HG02970 (cell line): ENCODE results near the gene THSD4.
"Not testable (repeated sequence)": the region's sequence is repeated elsewhere in the genome, so short reads cannot be mapped to it uniquely, and the experiment has no call there.

ENCODE experiments used
- ATAC-seq: cut with Tn5 transposase; IDR thresholded peaks from one replicate; pipeline ENCODE4 v1.9.1; 2021; ENCODE audit warnings: mild to moderate bottlenecking, moderate library complexity, moderate number of reproducible peaks; ENCODE audit not compliant: unreplicated experiment, low FRiP score

THSD4 gene

DNA sequence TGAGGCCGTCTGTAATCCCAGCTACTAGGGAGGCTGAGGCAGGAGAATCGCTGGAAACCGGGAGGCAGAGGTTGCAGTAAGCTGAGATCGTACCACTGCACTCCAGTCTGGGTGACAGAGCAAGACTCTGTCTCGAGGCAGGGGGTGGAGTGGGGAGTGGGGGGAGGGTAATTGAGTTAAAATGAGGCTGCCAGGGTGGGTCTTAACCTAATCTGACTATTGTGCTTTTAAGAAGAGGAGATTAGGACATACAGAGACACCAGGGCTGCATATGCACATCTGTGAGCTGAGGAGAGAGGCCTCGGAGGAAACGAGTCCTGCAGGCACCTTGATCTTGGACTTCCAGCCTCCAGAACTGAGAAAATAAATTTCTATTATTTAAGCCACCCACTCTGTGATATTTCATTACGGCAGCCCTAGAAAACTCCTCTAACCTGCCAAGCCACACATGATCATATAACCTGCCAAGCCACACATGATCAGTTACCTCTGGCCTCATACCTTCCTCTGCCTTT is 197.0 kb downstream of the THSD4 start:
- ATAC-seq, result no peak

DNA sequence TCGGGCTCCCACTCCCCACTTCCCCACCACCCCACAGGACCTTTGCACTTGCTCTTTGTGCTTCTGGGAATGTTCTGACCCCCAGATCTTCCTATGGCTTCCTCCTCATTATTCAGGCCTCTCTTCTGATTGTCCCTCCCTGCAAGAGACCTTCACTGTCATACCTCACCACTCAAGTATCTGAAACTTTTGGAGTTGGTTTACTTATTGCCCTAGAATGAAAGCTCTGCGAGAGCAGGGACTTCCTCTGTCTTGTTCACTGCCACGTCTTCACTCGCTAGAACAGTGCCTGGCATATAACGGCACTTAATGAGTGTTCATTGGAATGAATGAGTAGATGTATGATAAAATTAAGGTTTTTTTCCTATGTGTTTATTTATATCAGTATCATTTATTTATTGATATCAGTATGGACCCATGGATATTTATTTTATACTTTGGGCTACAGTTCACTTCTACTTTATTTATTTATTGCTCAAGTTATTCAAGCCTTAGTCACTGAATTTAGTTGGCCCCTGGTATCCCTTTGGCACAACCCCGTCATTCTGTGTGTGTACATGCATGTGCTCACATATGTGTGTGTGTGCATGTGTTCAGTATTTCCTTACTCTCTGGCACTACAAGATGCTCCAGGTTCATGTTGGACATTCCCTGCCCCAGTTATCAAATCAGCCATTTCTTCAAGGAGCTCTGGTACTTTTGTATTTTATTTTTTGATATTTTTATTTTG is 197.6 kb downstream of the THSD4 start:
- ATAC-seq, result no peak

GRCh38 chr15:71313806-71314205 is 198.5 kb downstream of the THSD4 start:
- no peak for ATAC-seq

GRCh38 chr15:71314956-71315537 is 199.8 kb downstream of the THSD4 start:
- ATAC-seq, result no peak

DNA sequence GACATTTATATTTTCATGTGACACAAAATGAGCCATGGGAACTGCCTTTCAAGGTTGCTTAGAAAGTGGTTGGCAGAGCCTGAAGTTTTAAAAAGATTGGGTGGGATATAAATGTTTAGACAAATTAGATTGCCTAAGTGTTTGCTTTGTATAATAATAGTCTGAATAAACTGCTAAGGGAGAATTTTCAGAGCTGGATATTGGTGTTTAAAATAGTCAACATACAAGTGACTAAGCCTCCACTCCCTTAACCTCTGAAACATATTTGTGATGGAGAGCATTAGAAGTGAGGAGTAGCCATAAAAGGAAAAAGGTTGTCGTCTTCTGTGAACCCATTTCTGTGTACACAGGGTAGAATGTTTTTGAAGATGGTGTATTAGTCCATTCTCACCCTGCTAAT is 201.6 kb downstream of the THSD4 start:
- no peak for ATAC-seq

- ATAC-seq, result not testable (repeated sequence)
Measured at GRCh38 chr15:71319424-71319823, 204.2 kb downstream of the THSD4 start.

- ATAC-seq, result no peak
Measured at GRCh38 chr15:71319935-71320334, 204.7 kb downstream of the THSD4 start.

GRCh38 chr15:71323082-71323481 is 207.8 kb downstream of the THSD4 start:
- ATAC-seq, result no peak

GRCh38 chr15:71323584-71323983 is 208.3 kb downstream of the THSD4 start:
- ATAC-seq, result no peak

- no peak for ATAC-seq
Measured at GRCh38 chr15:71325481-71325880, 210.2 kb downstream of the THSD4 start.

GRCh38 chr15:71328453-71328852 is 213.2 kb downstream of the THSD4 start:
- ATAC-seq, result no peak

DNA sequence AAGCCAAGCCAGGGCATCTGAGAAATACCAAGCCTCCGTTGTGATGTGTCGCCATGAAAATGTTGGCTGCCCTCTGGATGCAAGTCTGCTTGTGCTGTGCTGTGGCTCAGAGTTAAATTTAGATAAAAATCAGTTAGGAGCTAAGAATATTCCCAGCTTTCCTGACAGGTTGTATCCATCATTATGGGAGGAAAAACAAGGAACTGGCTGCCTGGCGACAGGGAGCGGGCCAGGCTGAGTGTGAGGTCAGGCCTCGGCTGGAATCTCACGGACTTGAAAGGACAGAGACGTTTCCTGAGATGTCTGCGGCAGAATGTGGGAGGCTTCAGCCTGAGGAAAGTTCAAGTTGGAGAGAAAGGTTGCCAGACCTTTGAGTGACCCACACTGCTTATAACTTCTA is 213.8 kb downstream of the THSD4 start:
- ATAC-seq, result no peak

- no peak for ATAC-seq
Measured at GRCh38 chr15:71329497-71330260, 214.4 kb downstream of the THSD4 start.

GRCh38 chr15:71330638-71331162 is 215.4 kb downstream of the THSD4 start:
- no peak for ATAC-seq

DNA sequence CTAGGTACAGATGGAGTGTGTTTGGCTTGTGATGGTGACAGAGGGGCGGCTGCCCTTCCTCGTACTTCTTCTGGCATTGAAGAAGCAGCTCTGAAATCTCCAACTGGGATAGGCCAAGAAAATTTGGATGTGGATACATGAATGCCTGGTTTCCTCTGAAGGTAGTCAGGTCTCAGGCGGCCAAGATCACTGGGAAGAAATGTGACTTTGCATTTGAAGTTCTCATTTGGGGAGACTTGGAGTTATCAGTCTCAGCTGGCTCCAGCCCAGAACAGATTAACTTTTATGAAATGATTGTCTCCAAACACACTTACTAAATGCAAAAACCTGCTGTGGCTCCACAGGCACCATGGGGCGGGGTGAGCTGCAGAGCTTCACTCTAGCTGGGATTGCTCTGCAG is 215.9 kb downstream of the THSD4 start:
- no peak for ATAC-seq

- ATAC-seq, result no peak
Measured at GRCh38 chr15:71332431-71333004, 217.2 kb downstream of the THSD4 start.

DNA sequence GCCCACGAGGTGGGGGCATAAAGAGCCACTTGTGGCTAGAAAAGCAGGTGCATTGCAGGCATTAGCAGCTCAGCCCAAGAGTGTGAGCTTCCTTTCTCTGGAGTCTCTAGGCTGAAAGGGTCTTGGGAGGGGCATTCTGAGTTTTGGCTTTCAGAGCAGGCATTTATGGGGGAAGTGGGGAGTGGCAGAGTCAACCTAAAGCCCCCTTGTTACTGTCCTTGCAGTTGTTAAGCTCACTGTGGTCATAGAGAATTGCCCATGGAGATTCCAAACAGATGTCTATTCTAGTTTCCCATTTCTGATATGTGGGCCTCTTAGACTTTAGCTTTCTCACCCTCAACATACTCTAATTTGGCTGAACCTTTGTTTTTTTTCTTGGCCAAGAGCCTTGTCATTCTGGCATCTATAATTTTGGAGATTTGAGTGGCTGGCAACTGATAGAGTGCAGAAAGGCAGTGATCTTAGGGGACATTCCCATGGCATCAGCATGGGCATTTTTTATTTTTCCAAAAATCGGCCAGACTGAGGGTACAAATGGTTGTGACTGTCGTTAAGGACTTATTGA is 217.9 kb downstream of the THSD4 start:
- no peak for ATAC-seq

DNA sequence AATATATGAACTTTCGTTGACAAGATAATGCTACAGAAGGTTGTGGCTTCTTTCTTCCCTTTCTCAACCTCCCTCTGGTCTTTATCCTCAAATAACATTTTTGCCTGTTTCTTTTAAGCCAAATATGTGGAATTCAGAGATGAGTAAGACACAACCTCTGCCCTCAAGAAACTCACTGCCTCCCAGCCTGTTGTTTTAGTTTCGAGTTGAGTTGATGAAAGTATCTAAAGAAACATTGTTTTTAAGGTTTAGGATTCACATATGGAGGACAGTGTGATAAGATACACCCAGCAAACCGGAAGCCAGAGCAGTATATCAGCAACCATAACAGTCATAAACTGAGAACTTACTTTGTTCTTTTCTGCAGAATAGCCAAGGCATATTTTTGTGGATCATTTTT is 218.6 kb downstream of the THSD4 start:
- ATAC-seq, result no peak

DNA sequence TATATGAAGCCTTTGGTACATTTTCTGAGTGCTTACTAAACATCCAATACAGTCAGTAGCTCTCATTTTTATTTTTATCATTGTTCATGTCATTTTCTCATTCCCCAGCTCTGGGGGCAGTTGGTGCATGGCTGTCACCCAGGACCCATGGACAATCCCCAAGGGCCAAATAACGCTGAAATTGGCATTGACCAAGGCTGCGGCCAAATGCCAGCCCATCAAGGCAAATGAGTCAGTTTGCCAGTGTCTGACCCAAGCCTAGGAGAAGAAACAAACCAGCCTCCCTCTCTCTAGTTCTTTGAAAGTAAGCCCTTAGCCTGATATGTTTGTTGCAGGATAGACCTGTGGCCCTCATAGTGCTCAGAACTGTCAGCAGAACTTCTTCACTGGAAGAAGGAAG is 219.2 kb downstream of the THSD4 start:
- ATAC-seq, result no peak

GRCh38 chr15:71334873-71335272 is 219.6 kb downstream of the THSD4 start:
- ATAC-seq, result no peak

GRCh38 chr15:71335591-71335990 is 220.3 kb downstream of the THSD4 start:
- no peak for ATAC-seq
